GM12878 (cell line): ENCODE measurements around the gene IFNGR2. TPM values are rescaled to one million over a fixed set of nuclear protein-coding genes. Genes with fewer than 3 reads are reported as not detected.

ENCODE experiments used
- ATAC-seq: fragments of 200-7000 bp; cut with Tn5 transposase; 3 replicates; pipeline ENCODE4 v1.9.1; 2020; ENCODE audit warnings: mild to moderate bottlenecking, moderate library complexity
- BruUV-seq: library from RNA; stranded (reverse); fragments of 400-500 nt; replicated peaks from 2 replicates; lab custom pipeline; 2021; lab: Mats Ljungman, UMichigan
- CTCF ChIA-PET: fragments of 300-600 bp; sonication (Branson Sonifier 250); formaldehyde crosslinking; extraction: SDS; loops from one replicate; lab custom pipeline; 2021; ENCODE audit warnings: inconsistent platforms; lab: Yijun Ruan, JAX
- POLR2A ChIA-PET: fragments of 350-600 bp; formaldehyde crosslinking; extraction: SDS; loops from one replicate; lab custom pipeline; 2021; ENCODE audit warnings: inconsistent platforms; lab: Charles Lee
- RAD21 ChIA-PET: fragments of 300-600 bp; sonication (Branson Sonifier 250); formaldehyde crosslinking; loops from one replicate; lab custom pipeline; 2023; ENCODE audit warnings: antibody characterized with exemption; ENCODE audit not compliant: unreplicated experiment; lab: Charles Lee
- SMC1A ChIA-PET: fragments of 300-600 bp; sonication (Branson Sonifier 250); formaldehyde crosslinking; loops from one replicate; lab custom pipeline; 2023; ENCODE audit not compliant: unreplicated experiment, uncharacterized antibody; lab: Charles Lee
- DNase-seq: peaks from one replicate; pipeline ENCODE4 v3.0.0-alpha.2; 2011; ENCODE audit warnings: low read depth, low spot score
- FAIRE-seq: peaks from 3 replicates; lab custom pipeline; 2011; peaks lifted over from hg19 to GRCh38; lab: Jason Lieb, UNC
- H2AFZ ChIP-seq: 2 replicates; pipeline ENCODE4 v1.6.0; 2011; ENCODE audit warnings: low read depth, low read length, control low read depth; ENCODE audit not compliant: control insufficient read depth
- H3K27ac ChIP-seq: 2 replicates; pipeline ENCODE4 v1.5.1; 2011; ENCODE audit warnings: control low read depth; ENCODE audit not compliant: control insufficient read depth, insufficient read depth
- H3K27me3 ChIP-seq, 2 experiments: replicated peaks in 1 of 2; 2 replicates each; pipeline versions ENCODE4 v1.6.0 to v1.6.1; 2011; ENCODE audit warnings: low read length in 1 of 2; ENCODE audit not compliant: control insufficient read depth in 2 of 2, insufficient read depth in 2 of 2
- H3K36me3 ChIP-seq, 2 experiments: 2 replicates each; pipeline ENCODE4 v1.5.1; 2011; ENCODE audit warnings: low read length in 1 of 2; ENCODE audit not compliant: control insufficient read depth in 2 of 2, insufficient read depth in 2 of 2
- H3K4me1 ChIP-seq: 2 replicates; pipeline ENCODE4 v1.6.1; 2011; ENCODE audit warnings: mild to moderate bottlenecking, low read length, moderate library complexity, mixed read lengths; ENCODE audit not compliant: control insufficient read depth, insufficient read depth
- H3K4me2 ChIP-seq: 2 replicates; pipeline ENCODE4 v1.6.0; 2011; ENCODE audit warnings: control low read depth; ENCODE audit not compliant: control insufficient read depth, insufficient read depth
- H3K4me3 ChIP-seq: fragments of 200-600 bp; sonication (generic); 2 replicates; pipeline ENCODE4 v1.5.1; 2016
- H3K79me2 ChIP-seq: 2 replicates; pipeline ENCODE4 v1.6.0; 2011; ENCODE audit warnings: low read length; ENCODE audit not compliant: control insufficient read depth, insufficient read depth
- H3K9ac ChIP-seq: 2 replicates; pipeline ENCODE4 v1.8.0; 2011; ENCODE audit warnings: low read length, control low read depth, mixed read lengths; ENCODE audit not compliant: control insufficient read depth, insufficient read depth
- H3K9me3 ChIP-seq: replicated peaks from 3 replicates; pipeline ENCODE4 v1.5.1; 2011; ENCODE audit warnings: mild to moderate bottlenecking, low read length; ENCODE audit not compliant: control insufficient read depth, insufficient read depth
- H4K20me1 ChIP-seq: 2 replicates; pipeline ENCODE4 v1.6.0; 2011; ENCODE audit not compliant: control insufficient read depth, insufficient read depth
- BHLHE40 ChIP-seq, 2 experiments: fragments of 450-650 bp in 1 of 2; IDR thresholded peaks; 2 replicates each; pipeline ENCODE4 v1.6.1; 2011 to 2017; ENCODE audit warnings: low read depth in 2 of 2, borderline replicate concordance in 1 of 2, improper control_type of control experiment in 1 of 2, low read length in 1 of 2, mild to moderate bottlenecking in 1 of 2
- CEBPB ChIP-seq, 2 experiments: fragments of 150-350 bp in 1 of 2; IDR thresholded peaks; 2 replicates each; pipeline ENCODE4 v1.6.1; 2012 to 2014; ENCODE audit warnings: low read depth in 2 of 2, low read length in 2 of 2, borderline replicate concordance in 1 of 2, inconsistent platforms in 1 of 2
- EED ChIP-seq: sonication (generic); IDR thresholded peaks from 2 replicates; pipeline ENCODE4 v1.6.1; 2016; ENCODE audit warnings: antibody characterized with exemption, low read depth
- EGR1 ChIP-seq, 2 experiments: IDR thresholded peaks; 1 replicate in 1 of 2; 2 replicates in 1 of 2; pipeline ENCODE4 v1.6.1; 2011 to 2012; ENCODE audit warnings: low read depth in 2 of 2, low read length in 2 of 2, borderline replicate concordance in 1 of 2, mild to moderate bottlenecking in 1 of 2, moderate library complexity in 1 of 2
- HDAC2 ChIP-seq: fragments of 200-600 bp; sonication (generic); IDR thresholded peaks from 2 replicates; pipeline ENCODE4 v1.6.1; 2017
- MYB ChIP-seq: fragments of 150-350 bp; IDR thresholded peaks from 2 replicates; pipeline ENCODE4 v1.6.1; 2014; ENCODE audit warnings: mild to moderate bottlenecking, low read depth, low read length, borderline replicate concordance
- RBBP5 ChIP-seq: fragments of 200-600 bp; sonication (generic); conservative IDR thresholded peaks from 2 replicates; pipeline ENCODE4 v1.6.1; 2016
- RELA ChIP-seq: fragments of 450-650 bp; IDR thresholded peaks from 2 replicates; pipeline ENCODE4 v1.8.0; 2014; ENCODE audit warnings: borderline replicate concordance; ENCODE audit not compliant: partially characterized antibody
- SIX5 ChIP-seq: IDR thresholded peaks from 2 replicates; pipeline ENCODE4 v1.6.1; 2011; ENCODE audit warnings: mild to moderate bottlenecking, low read depth, low read length, moderate library complexity; ENCODE audit not compliant: severe bottlenecking
- SKIL ChIP-seq: fragments of 450-650 bp; IDR thresholded peaks from 2 replicates; pipeline ENCODE4 v1.6.1; 2017; ENCODE audit warnings: mild to moderate bottlenecking, low read depth, inconsistent platforms; ENCODE audit not compliant: poor library complexity, severe bottlenecking
- SRF ChIP-seq, 2 experiments: IDR thresholded peaks; 2 replicates each; pipeline ENCODE4 v1.6.1; 2011; ENCODE audit warnings: low read depth in 2 of 2, low read length in 2 of 2, mild to moderate bottlenecking in 1 of 2, moderate library complexity in 1 of 2
- WRNIP1 ChIP-seq: IDR thresholded peaks from 2 replicates; pipeline ENCODE4 v1.6.1; 2011; ENCODE audit warnings: low read depth, low read length, improper control_type of control experiment, borderline replicate concordance
- YY1 ChIP-seq: IDR thresholded peaks from 2 replicates; pipeline ENCODE4 v1.6.1; 2011; ENCODE audit warnings: low read depth, mild to moderate bottlenecking, low read length
- ZZZ3 ChIP-seq: IDR thresholded peaks from 2 replicates; pipeline ENCODE4 v1.6.1; 2011; ENCODE audit warnings: low read depth; ENCODE audit not compliant: control insufficient read depth, insufficient read length
- WGBS: methylation state at CpG from one replicate; pipeline ENCODE4 v1.1.6; 2016; ENCODE audit warnings: low lambda C conversion rate; ENCODE audit not compliant: insufficient replicate concordance, insufficient coverage; ENCODE audit errors: missing lambda C conversion rate; 5-methylcytosine and 5-hydroxymethylcytosine counted together
- in situ Hi-C: fragments of 300-500 bp; cut with MboI; formaldehyde crosslinking; loops from 9 replicates; pipeline ENCODE4 v1.14.3; 2018; ENCODE audit warnings: mixed read lengths
- intact Hi-C: fragments of 100-400 bp; cut with micrococcal nuclease; formaldehyde crosslinking; loops from one replicate; pipeline ENCODE4 v1.14.2; 2022; ENCODE audit not compliant: unreplicated experiment
- polyA plus RNA-seq, 11 experiments: library from polyadenylated mRNA; depleted of rRNA in 4 of 11; unstranded in 6 of 11; stranded (reverse) in 5 of 11; fragments of >200 nt; fragmentation: Nextera tagmentation in 4 of 11; fragmentation: Illumina TruSeq in 1 of 11; extraction: Ambion mirVana in 4 of 11; extraction: Trizol in 1 of 11; gene quantifications; 1 replicate in 1 of 11; 2 replicates in 10 of 11; pipeline versions ENCODE4 v1.2.1 to v1.2.3, GENCODE V29; 2011 to 2016; ENCODE audit warnings: inconsistent platforms in 2 of 11, missing spikeins in 2 of 11, low read depth in 1 of 11
- total RNA-seq, 4 experiments: library from RNA; depleted of rRNA in 3 of 4; stranded (reverse); fragments of >200 nt in 3 of 4; fragmentation: Illumina TruSeq in 1 of 4; extraction: Trizol in 1 of 4; gene quantifications; 2 replicates each; pipeline versions ENCODE4 v1.2.1 to v1.2.3, GENCODE V29; 2013 to 2021
- TF ChIP-seq, protein P1 (sequence below): fragments of 450-650 bp; IDR thresholded peaks from 2 replicates; pipeline ENCODE4 v1.6.1; 2018; ENCODE audit warnings: mild to moderate bottlenecking, low read depth, moderate library complexity; ENCODE audit not compliant: partially characterized antibody

IFNGR2 gene
- total and polyA plus RNA-seq, 10 of the 15 experiments (the other 5 are each of a cell fraction or from before 2014, with no cell fraction given) = 23.6 to 98.8 (median 77.0) TPM

GRCh38 chr21:33401630-33401992, 1.6 kb upstream of the IFNGR2 start (continued):
- TF ChIP-seq SRF (IDR thresholded peaks at IDR 0.05; ENCODE audit: low read depth in 2 of 2, low read length in 2 of 2) (no peak), ZZZ3 (no peak), RBBP5 (no peak)
- TF ChIP-seq, all 136 proteins: peak for 0

DNA sequence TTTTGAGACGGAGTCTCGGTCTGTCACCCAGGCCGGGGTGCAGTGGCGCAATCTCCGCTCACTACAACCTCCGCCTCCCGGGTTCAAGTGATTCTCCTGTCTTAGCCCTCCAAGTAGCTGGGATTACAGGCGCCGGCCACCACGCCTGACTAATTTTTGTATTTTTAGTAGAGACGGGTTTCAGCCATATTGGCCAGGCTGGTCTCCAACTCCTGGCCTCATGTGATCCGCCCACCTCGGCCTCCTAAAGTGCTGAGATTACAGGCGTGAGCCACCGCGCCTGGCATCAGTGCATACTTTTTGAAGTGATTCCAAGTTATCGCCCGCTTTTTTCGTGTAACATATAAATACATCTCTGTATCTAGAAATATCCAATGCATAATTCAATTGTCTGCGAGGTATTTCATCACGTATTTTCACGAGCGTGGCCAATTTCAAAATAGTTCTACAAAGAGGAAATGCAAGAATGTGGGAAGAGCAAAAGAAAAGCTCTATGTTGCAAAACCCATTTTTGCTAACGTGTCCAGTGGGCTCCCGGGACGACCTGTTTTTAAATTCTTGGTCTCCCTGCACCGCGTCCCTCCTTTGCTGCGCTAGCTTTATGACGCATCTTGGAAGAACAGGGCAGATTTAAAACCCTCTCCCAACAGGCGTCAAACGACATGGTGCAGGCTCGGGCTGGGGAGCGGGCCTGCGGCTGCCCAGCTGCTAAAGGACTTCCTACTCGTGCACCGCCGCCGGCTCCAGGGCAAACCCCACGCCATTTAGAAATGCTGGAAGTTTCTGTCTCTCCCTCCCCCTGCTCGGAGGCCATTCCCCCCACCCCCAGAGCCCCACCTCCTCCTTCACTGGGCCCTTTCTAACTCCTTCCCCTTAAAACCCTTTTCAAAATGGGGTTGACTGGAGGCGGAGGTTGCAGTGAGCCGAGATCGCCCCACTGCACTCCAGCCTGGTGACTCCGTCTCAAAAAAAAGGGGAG, 923 bp upstream of the IFNGR2 start:
- no peak for DNase-seq
- POLR2A ChIA-PET = interaction anchor here (0.6 to 5.9 kb wide), 6 partner anchors 13 to 127 kb away, joined by 3 to 48 read pairs (median 4); no protein-coding TSS in a partner anchor
- TF ChIP-seq SKIL (no peak), MYB (no peak), EED (peak; percentile 28; the same call in 1 of the 2 replicates), EGR1 (IDR thresholded peaks at IDR 0.05; ENCODE audit: borderline replicate concordance in 1 of 2, low read depth in 2 of 2, low read length in 2 of 2) (no peak), SIX5 (no peak), BHLHE40 (IDR thresholded peaks at IDR 0.05; ENCODE audit: borderline replicate concordance in 1 of 2, low read depth in 2 of 2, low read length in 1 of 2) (peak in 1 of 2 experiments; percentile 14; a peak in 1 of 4 replicates), HDAC2 (no peak), RELA (no peak), WRNIP1 (no peak), YY1 (peak; percentile 75), CEBPB (IDR thresholded peaks at IDR 0.05; ENCODE audit: borderline replicate concordance in 1 of 2, low read depth in 2 of 2, low read length in 2 of 2) (no peak)
- TF ChIP-seq, protein P1, sequence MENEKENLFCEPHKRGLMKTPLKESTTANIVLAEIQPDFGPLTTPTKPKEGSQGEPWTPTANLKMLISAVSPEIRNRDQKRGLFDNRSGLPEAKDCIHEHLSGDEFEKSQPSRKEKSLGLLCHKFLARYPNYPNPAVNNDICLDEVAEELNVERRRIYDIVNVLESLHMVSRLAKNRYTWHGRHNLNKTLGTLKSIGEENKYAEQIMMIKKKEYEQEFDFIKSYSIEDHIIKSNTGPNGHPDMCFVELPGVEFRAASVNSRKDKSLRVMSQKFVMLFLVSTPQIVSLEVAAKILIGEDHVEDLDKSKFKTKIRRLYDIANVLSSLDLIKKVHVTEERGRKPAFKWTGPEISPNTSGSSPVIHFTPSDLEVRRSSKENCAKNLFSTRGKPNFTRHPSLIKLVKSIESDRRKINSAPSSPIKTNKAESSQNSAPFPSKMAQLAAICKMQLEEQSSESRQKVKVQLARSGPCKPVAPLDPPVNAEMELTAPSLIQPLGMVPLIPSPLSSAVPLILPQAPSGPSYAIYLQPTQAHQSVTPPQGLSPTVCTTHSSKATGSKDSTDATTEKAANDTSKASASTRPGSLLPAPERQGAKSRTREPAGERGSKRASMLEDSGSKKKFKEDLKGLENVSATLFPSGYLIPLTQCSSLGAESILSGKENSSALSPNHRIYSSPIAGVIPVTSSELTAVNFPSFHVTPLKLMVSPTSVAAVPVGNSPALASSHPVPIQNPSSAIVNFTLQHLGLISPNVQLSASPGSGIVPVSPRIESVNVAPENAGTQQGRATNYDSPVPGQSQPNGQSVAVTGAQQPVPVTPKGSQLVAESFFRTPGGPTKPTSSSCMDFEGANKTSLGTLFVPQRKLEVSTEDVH = no peak

More for the DNA sequence above, 923 bp upstream of the IFNGR2 start:
- Histone ChIP-seq H3K4me1 (peaks cover 15% of the 10 kb centered on the region), H3K4me2 (peak overlapping the region; percentile 69), H2AFZ (peak overlapping the region; percentile 47), H3K27me3 (no peaks in the 10 kb centered on the region), H3K36me3 (no peaks in the 10 kb centered on the region), H3K27ac (peak overlapping the region; percentile 97), H3K4me3 (peak overlapping the region; percentile 56; the same call in 1 of the 2 replicates), H3K79me2 (peaks cover 41% of the 10 kb centered on the region), H3K9me3 (no peaks in the 10 kb centered on the region), H4K20me1 (no peaks in the 10 kb centered on the region), H3K9ac (peak overlapping the region; percentile 47; the same call in 1 of the 2 replicates)
- in situ Hi-C loops (no loop called here), intact Hi-C loops (loop anchor here (1.0 to 10.0 kb wide), 2 partner anchors 19 to 143 kb away; partner anchors contain the start of genes GART and SON)
- 49% methylated on average over 43 of the region's 45 CpGs for WGBS
- SMC1A ChIA-PET = interaction anchor here (0.8 to 1.5 kb wide), 4 partner anchors 16 to 40 kb away, joined by 3 to 13 read pairs (median 4); no protein-coding TSS in a partner anchor
- FAIRE-seq = no peak
- peak; percentile 23 for ATAC-seq
- no TSS peak for BruUV-seq
- CTCF ChIA-PET = interaction anchor here (1.0 to 1.1 kb wide), 2 partner anchors 41 to 197 kb away, joined by 3 read pairs; no protein-coding TSS in a partner anchor
- RAD21 ChIA-PET = interaction anchor here (0.6 to 1.1 kb wide), 3 partner anchors 17 to 40 kb away, joined by 3 to 8 read pairs (median 3); no protein-coding TSS in a partner anchor
